Skeletal muscle tissue (tissue), 4 donors: ENCODE data around the gene PCMT1. TPM values are rescaled to one million over a fixed set of nuclear protein-coding genes. Genes with fewer than 3 reads are reported as not detected.

ENCODE experiments used
- H3K27ac ChIP-seq: one replicate; pipeline ENCODE4 v1.7.0; 2013; ENCODE audit warnings: mild to moderate bottlenecking, low read depth, low read length, inconsistent platforms
- H3K27me3 ChIP-seq, 3 donors: one replicate each; pipeline ENCODE4 v1.7.0; 2013; ENCODE audit warnings: low read length in 3 of 3; ENCODE audit not compliant: control insufficient read depth in 3 of 3, insufficient read depth in 3 of 3
- H3K36me3 ChIP-seq, 3 donors: one replicate each; pipeline ENCODE4 v1.7.0; 2013; ENCODE audit warnings: low read length in 3 of 3; ENCODE audit not compliant: control insufficient read depth in 3 of 3, insufficient read depth in 3 of 3
- H3K4me1 ChIP-seq, 3 donors: one replicate each; pipeline ENCODE4 v1.7.0; 2013; ENCODE audit warnings: low read length in 3 of 3, mild to moderate bottlenecking in 3 of 3; ENCODE audit not compliant: control insufficient read depth in 3 of 3, insufficient read depth in 3 of 3
- H3K4me3 ChIP-seq, 3 donors: one replicate each; pipeline ENCODE4 v1.7.0; 2013; ENCODE audit warnings: low read length in 3 of 3
- H3K9ac ChIP-seq, 3 donors: one replicate each; pipeline ENCODE4 v1.7.0; 2013; ENCODE audit warnings: low read length in 3 of 3, mild to moderate bottlenecking in 3 of 3, moderate library complexity in 2 of 3, low read depth in 1 of 3
- H3K9me3 ChIP-seq, 3 donors: one replicate each; pipeline ENCODE4 v1.7.0; 2013; ENCODE audit warnings: low read length in 3 of 3; ENCODE audit not compliant: control insufficient read depth in 3 of 3
- total RNA-seq: library from RNA; depleted of rRNA; stranded (reverse); fragments of >200 nt; gene quantifications from one replicate; pipeline ENCODE4 v1.2.3, GENCODE V29; 2014
- donor health status: Osteomylitis.

Gene PCMT1
- 63.7 TPM for total RNA-seq

DNA sequence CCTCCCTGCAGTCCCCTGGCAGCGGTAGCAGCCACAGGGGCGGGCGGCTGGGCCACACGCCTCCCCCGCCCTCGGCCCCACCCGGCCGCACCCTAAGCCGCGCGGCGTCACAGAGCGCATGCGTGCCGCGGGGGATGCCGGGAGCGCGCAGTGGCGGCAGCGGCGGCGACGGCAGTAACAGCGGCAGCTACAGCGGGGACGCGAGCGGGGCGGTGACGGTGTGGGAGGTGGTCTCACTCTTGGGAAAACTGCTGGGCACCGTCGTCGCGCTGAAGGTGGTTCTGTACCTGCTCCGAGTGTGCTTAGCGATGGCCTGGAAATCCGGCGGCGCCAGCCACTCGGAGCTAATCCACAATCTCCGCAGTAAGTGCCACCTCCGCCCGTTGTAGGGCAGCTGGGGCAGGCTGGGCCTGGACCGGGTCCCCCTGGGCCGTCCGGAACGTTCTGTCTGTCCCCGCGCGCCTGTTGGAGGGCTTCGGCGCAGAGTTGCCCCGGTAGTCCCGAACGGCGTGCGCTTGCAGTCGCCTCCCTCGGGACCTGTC lies at the start of gene PCMT1:
Gene PCMT1, plus strand, starts transcription at position 148 of the 542 bp plus-strand sequence. Its CDS starts 161 bp downstream, at position 309.
- H3K9me3 ChIP-seq = no peaks in the 10 kb centered on the region
- H3K27me3 ChIP-seq = no peaks in the 10 kb centered on the region
- peaks cover 0 to 3% (median 2%) of the 10 kb centered on the region in 3 donors for H3K36me3 ChIP-seq
- peaks cover 18 to 23% (median 19%) of the 10 kb centered on the region in 3 donors for H3K4me1 ChIP-seq
- peak within 1 kb of the TSS; percentile 91 to 99 (median 98) for H3K4me3 ChIP-seq
- peak within 1 kb of the TSS; percentile 99 for H3K9ac ChIP-seq
- peak within 1 kb of the TSS; percentile 93 for H3K27ac ChIP-seq

DNA sequence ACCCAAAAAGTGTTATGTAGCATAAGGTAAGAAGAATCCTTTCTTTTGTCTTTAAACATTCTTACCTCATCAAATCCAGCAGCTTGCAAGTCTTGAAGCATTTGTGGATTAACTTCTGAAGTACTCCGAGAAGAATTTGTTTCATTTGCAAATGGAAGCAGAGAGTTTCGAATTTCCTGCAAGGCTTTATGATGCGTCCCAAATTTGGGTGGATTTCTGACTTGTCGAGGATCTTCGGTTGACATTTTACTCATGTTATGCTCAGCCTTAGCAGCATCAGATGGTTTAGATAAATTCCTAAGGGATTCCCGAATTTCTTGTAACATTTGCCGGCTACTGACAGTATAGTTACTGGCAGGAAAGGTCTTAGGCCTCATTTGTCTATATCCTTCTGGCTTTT lies 47.8 kb upstream of the PCMT1 start:
- Histone ChIP-seq H3K27ac (no peak overlapping the region), H3K9me3 (no peaks in the 10 kb centered on the region), H3K27me3 (no peaks in the 10 kb centered on the region), H3K4me1 (peaks cover 4 to 10% (median 7%) of the 10 kb centered on the region in 3 donors), H3K9ac (peak overlapping the region in 1 of 3 donors; percentile 66), H3K36me3 (peaks cover 0 to 5% (median 3%) of the 10 kb centered on the region in 3 donors), H3K4me3 (no peak overlapping the region)

DNA sequence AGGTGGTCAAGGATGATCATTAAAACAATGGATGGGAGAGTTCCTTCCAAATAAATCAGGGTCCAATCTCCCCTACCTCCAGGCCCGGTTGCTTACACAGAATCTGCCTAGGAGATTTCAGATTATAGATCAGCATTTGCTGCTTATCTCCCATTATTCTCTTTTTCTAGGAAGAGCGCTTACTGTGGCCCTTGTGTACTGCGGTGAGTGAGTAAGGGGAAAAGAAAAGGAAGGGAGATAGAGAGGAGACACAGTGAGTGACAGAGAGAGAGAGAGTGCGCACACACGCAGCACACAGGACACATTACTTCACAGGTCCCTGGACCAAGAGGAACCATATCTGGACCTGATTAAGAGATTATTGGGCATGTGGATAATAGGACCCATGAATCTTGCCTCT lies 37.8 kb upstream of the PCMT1 start:
- no peaks in the 10 kb centered on the region for H3K36me3 ChIP-seq
- peaks cover 20 to 28% (median 23%) of the 10 kb centered on the region in 3 donors for H3K4me1 ChIP-seq

DNA sequence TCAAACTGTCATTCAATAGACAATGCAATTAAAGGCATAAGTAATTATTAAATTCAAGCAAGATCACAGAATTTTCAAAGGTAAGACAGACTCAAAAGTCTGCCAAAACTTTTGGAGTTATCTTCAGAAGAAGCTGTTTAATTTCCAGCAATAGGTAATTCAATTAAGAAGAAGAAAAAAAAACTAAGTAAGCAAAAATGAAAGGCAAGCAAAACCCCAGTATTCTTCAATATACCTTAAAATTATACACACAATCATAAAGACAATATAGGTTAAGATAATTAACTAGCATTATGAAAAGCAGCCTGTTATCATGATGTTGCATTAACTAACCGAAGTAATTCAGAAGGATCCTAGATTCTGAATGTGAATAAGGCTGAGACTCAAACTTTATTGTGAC lies 35.1 kb upstream of the PCMT1 start:
- no peaks in the 10 kb centered on the region for H3K27me3 ChIP-seq
- H3K9me3 ChIP-seq = no peaks in the 10 kb centered on the region
- H3K36me3 ChIP-seq = no peaks in the 10 kb centered on the region
- H3K27ac ChIP-seq = no peak overlapping the region
- H3K9ac ChIP-seq = no peak overlapping the region
- H3K4me3 ChIP-seq = no peak overlapping the region
- H3K4me1 ChIP-seq = peaks cover 15 to 24% (median 17%) of the 10 kb centered on the region in 3 donors

More for the DNA sequence above, 37.8 kb upstream of the PCMT1 start:
- no peak overlapping the region for H3K9ac ChIP-seq
- no peaks in the 10 kb centered on the region for H3K9me3 ChIP-seq
- no peaks in the 10 kb centered on the region for H3K27me3 ChIP-seq
- H3K4me3 ChIP-seq = no peak overlapping the region
- H3K27ac ChIP-seq = no peak overlapping the region

DNA sequence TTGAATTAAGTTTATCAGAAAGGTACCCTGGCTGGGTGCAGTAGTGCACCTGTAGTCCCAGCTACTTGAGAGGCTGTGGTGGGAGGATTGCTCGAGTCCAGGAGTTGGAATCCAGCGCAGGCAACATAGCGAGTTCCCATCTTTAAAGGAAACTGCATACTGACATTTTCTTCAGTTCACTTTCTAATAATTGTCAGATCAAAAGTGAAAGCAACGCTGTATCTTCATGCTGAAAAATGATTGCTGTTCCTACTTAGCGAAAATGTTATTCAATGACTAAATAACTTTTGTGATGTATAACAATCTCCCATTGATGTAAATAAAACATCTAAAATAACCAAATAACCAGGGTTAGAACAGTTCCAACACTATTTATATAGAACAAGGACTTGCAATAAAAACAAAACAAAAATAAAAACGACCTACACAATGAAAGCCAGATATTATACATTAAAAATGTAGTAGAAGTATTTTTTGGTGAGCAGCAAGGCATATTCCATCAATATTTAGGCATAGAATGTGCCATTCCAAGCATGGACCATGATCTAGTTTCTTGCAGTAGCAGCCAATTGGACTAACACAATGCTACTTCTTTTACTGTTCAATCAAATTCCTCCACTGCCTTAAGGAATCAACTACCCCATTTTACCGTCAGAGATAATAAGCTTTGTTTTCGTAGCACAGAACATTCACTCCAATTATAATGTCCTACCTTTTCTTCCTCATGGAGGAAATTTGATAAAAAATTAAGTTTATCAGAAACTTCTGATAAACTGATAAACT lies 33.2 kb upstream of the PCMT1 start:
- Histone ChIP-seq H3K4me1 (peaks cover 10 to 18% (median 17%) of the 10 kb centered on the region in 3 donors), H3K27ac (peak overlapping the region; percentile 100), H3K4me3 (peak overlapping the region; percentile 80 to 90 (median 88)), H3K27me3 (no peaks in the 10 kb centered on the region), H3K9ac (peak overlapping the region; percentile 98 to 100 (median 100)), H3K36me3 (no peaks in the 10 kb centered on the region), H3K9me3 (no peaks in the 10 kb centered on the region)

DNA sequence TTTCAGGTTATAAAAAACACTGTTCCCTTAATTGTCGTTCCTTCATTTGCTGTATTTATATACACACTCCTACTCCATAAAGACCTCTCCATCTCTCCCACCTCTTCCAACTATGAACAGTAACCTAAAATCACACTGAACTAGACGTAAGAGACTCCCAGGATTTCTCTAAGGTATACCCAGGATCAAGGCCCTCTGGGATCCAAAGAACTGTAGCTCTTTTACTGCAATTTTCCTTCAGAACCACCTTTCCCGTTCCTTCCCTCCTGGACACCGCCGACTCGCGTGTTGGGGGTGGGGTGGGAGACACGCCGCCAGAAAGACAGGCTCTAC lies 32.3 kb upstream of the PCMT1 start:
- no peaks in the 10 kb centered on the region for H3K36me3 ChIP-seq
- H3K9me3 ChIP-seq = no peaks in the 10 kb centered on the region
- no peaks in the 10 kb centered on the region for H3K27me3 ChIP-seq
- peak overlapping the region; percentile 98 to 100 (median 100) for H3K9ac ChIP-seq
- H3K4me1 ChIP-seq = peaks cover 10 to 18% (median 17%) of the 10 kb centered on the region in 3 donors
- peak overlapping the region; percentile 80 to 90 (median 88) for H3K4me3 ChIP-seq
- peak overlapping the region; percentile 100 for H3K27ac ChIP-seq

DNA sequence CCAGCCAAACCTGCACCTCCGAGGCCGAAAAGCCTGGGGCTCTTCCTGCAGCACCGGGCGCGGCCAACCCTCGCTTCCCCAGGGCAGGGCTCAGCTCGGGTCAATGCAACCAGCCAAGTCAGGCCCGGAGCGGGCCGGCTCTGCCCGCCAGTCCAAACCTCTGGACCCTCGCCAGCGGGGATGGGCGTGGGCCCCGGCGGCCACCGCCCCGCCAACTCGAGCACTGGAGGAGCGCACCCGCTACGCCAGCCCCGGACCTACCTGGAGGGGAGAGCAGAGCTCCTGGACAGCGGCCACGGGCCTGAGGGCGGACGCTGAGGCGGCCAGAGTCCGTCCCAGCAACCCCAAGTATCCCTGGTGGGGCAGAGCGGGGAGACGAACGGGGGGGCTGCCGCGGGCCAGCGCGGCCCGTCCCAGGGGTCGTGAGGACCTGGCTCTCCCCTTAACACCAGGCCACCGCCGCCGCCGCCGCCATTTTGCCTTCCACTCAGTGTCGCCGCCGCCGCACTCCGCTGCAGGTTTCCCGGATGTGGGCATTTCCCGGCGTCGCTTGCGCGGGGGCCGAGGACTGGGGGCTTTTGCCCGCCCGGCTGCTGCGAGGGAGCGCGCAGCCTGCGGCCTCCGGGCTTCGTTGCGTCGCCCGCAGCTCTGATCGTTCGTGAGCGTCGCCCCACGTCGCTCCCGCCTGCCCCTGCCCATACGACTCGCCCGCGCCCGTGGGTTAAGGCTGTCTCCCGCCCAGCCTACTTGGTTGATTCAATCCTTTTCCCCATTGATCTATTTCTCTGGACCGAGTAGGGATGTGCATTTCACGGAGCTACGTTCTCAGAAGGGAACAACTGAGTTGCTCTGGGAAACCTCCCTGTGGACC lies 31.7 kb upstream of the PCMT1 start, which contains the start of gene LATS1:
Gene LATS1, minus strand, starts transcription at position 514 of the 871 bp plus-strand sequence. CDS start 15,975 bp downstream, outside the sequence.
- H3K9ac ChIP-seq = peak within 1 kb of the TSS; percentile 98 to 100 (median 100)
- H3K4me3 ChIP-seq = peak within 1 kb of the TSS; percentile 80 to 90 (median 88)
- no peaks in the 10 kb centered on the region for H3K27me3 ChIP-seq
- H3K9me3 ChIP-seq = no peaks in the 10 kb centered on the region
- no peaks in the 10 kb centered on the region for H3K36me3 ChIP-seq
- H3K4me1 ChIP-seq = peaks cover 10 to 18% (median 17%) of the 10 kb centered on the region in 3 donors
- H3K27ac ChIP-seq = peak within 1 kb of the TSS; percentile 100

DNA sequence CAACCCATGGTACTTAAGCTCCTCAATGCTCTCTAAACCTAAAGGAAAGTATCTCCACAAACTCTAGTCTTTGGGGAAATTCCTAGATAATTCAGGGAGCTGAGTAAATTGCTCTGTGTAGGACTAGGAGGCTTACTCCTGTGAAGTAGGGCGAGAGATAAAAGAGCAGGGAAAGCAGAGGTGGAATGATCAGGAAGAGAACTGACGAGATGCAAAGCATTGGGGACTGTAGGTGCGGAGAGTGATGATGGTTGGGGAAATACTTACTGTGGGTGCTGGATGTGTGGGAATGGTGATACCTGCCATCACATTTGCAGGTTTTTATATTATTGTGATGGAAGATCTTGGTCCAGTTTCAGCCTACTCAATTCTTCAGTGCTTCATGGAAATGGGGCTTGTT lies 30.0 kb upstream of the PCMT1 start:
- H3K9ac ChIP-seq = no peak overlapping the region
- no peaks in the 10 kb centered on the region for H3K27me3 ChIP-seq
- H3K9me3 ChIP-seq = no peaks in the 10 kb centered on the region
- no peak overlapping the region for H3K27ac ChIP-seq
- H3K36me3 ChIP-seq = no peaks in the 10 kb centered on the region
- peaks cover 10 to 18% (median 17%) of the 10 kb centered on the region in 3 donors for H3K4me1 ChIP-seq
- no peak overlapping the region for H3K4me3 ChIP-seq

DNA sequence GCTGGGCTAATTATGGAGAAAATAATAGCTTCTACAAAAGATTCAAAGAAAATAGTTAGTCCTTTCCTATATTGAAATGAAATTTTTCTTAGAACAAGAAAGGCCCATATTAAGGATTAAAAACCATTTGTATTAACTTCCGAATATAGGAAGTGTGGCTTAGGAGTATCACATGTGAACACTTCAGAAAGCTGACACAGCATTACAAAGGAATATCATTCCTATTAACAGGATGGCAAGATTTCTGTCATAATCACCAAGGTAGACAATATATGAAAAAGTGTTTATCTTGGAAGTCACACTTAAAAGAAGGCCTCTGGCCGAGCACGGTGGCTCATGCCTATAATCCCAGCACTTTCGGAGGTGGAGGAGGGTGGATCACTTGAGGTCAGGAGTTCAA lies 26.3 kb upstream of the PCMT1 start:
- Histone ChIP-seq H3K4me3 (no peak overlapping the region), H3K4me1 (peaks cover 0 to 3% (median 3%) of the 10 kb centered on the region in 3 donors), H3K9ac (no peak overlapping the region), H3K36me3 (peaks cover 3 to 13% (median 12%) of the 10 kb centered on the region in 3 donors), H3K27me3 (no peaks in the 10 kb centered on the region), H3K9me3 (no peaks in the 10 kb centered on the region), H3K27ac (no peak overlapping the region)
